Left kidney (tissue), 2 donors: Measurements from ENCODE around the gene CPE. TPM values are rescaled to one million over a fixed set of nuclear protein-coding genes. Genes with fewer than 3 reads are reported as not detected.

Experiments used
- DNase-seq: peaks from one replicate; pipeline ENCODE4 v3.0.0-alpha.2; 2013
- polyA plus RNA-seq: library from polyadenylated mRNA; unstranded; fragments of 120-200 nt; gene quantifications from one replicate; pipeline ENCODE4 v1.2.1, GENCODE V29; 2013; ENCODE audit not compliant: insufficient read length

CPE gene
- polyA plus RNA-seq, 1 donor = 124 TPM

- DNase-seq = no peak
Observed at GRCh38 chr4:165506849-165507248, 128.0 kb downstream of the CPE start.

GRCh38 chr4:165507381-165507780 is 128.6 kb downstream of the CPE start:
- no peak for DNase-seq

DNA sequence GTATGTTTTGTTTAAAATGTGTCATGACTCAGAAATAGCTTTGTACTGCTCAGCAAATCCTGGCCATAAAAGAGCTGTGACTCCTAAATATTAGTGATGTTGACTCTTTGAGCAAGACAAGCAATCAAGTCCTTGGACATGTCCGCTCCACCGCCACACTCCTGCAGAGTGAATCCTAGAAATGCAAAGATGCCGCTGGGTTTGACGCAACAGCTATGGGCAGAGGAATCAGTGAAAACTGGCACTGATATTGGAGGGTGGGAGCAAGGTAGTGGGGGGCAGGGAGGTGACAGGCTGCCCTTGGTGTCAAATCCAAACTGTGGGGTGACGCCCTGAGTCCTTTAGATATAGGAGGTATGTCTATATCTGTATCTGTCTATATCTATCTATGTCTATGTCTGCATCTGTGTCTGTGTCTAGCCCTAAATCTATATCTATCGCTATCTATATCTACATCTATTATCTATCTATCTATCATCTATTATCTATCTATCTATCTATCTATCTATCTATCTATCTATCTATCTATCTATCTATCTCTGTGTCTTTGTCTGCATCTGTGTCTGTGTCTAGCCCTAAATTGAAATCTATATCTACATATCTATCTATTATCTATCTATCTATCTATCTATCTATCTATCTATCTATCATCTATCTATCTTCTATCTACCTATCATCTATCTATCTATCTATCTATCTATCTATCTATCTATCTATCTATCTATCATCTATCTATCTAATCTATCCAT is 129.7 kb downstream of the CPE start:
- no peak for DNase-seq

DNA sequence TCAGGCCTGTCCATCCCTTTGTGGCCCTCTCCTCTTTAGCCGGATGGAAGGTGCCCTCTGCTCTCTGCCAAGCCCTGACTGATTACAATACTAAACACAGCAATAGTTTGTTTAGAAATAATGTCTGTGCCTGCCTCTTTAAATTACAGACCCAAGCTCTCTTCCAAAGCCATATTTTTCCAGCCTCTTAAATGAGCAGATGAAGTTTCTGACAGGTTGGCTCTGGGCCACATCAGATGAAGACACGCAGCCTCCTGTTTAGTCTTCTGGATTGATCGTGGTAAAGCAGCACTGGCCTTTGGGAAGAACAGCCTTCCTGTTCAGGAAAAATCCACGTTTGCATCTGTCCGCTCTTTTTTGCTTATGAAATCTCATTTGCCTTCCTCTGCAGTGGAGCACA is 133.6 kb downstream of the CPE start:
- no peak for DNase-seq

DNA sequence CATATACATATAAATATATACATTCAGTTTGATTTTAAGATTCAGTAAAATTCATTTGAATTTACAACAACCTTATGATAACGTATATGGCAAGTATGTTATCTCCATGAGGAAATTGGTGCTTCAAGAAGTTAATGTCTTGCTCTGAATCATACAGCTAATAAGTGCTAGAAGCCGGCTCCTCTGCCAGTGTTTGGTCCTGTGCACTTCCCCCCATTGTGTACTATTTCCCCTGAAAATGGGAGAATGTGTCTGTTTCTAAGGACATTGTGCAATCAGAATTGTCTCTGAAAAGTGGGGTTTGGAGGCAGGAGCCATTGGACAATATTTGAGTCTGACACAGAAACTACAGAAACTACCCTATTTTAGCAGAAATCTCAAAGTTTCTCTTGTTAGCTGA is 135.9 kb downstream of the CPE start:
- no peak for DNase-seq

DNA sequence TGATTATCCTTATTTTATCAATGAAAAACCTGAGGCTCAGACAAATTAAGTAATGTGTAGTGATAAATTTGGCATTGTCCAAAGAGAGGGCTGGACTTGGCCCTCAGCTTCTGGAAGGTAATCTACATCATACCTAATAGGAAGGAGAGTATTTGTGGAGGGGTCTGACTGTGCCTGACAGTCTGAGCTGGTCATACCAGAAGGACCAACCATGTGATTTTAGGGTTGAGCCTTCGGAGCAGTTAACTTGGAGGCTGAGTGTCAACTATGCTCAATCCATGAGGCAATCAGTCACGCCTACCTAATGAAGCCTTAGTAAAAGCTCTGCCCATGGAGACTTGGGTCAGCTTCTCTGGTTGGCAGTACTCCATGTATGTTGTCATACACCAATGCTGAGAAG is 136.4 kb downstream of the CPE start:
- DNase-seq = no peak

DNA sequence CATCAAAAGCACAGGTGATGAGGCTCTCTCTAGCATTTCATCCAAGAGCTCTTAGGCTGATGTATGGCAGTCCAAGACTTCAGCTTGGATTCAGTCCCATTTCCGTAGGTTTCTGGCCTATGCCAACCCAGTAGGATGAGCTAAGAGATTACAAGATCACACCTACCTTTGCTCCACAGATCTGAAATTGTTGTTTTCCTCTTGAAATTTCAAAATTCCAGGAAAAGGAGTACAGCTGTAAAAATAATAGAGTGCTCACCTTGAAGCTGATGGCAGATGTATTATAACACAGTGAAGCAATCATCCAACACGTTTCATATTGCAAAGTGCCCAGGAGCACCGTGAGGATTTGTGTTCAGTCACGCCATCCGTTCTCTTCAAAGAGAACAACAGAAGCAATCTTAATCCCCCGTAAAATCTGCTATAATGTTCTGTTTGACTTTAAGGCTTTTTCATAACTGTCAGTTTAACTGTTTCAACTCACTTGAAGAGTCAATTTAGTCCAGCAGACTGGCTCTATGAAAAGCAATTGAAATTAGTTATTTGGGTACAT is 137.5 kb downstream of the CPE start:
- DNase-seq = no peak

DNA sequence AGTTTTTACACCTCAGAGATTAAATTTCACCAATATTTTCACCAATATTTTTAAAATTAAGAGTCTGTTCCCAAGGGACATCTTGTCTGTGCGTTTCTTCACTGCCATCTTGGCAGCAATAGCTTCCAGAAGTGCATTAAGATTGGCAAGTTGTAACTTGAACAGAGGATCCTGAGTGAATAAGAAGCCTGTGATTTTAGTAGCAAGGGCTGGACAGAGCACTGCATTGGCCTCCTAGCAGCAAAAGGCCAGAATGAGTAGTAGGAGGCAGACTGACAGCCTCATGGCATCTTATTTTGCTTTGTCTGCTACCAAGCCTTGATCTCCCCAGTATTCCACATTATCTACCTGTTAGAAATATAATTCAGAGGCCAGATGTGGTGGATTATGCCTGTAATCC is 138.4 kb downstream of the CPE start:
- no peak for DNase-seq

DNA sequence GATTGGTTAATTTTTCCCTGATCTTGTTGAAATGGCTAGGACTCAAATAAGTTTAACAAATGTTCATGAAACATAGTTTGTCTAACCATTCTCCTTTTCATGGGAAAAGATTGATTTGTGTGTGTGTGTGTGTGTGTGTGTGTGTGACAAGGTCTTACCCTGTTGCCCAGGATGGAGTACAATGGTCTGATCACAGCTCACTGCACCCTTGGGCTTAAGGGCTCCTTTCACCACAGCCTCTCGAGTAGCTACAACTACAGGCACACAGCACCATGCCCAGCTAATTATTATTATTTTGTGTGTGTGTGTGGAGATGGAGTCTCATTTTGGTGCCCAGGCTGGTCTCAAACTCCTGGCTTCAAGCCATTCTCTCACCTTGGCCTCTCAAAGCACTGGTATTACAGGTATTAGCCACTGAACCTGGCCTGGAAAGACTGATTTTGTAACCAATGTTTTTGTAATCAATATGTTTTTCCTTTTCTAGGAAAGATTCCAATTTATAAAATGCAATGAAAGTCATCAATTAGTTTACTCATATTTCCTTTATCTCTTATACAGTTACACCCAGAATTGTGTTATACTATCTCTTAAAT is 139.3 kb downstream of the CPE start:
- DNase-seq = no peak

- DNase-seq = no peak
Observed at GRCh38 chr4:165518686-165519085, 139.9 kb downstream of the CPE start.

- no peak for DNase-seq
Observed at GRCh38 chr4:165519591-165519990, 140.8 kb downstream of the CPE start.

DNA sequence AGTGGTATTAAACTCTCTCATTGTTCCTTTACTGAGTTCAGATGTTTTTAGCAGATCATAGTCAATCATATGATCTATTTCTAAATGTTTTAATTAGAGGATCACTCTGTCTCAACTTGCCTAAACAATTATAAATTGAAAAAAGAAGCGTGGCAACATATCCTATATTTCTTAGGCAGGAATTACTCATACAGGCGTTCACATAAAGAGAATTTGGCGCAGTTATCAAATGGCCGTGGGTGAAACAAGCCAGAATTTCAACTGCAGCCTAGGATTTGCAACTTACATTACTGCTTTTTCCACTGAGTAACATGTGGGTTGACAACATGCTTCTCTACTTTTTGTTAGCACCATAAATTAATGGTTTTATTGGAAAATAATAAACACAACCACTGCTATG is 141.3 kb downstream of the CPE start:
- DNase-seq = no peak

GRCh38 chr4:165522050-165522449 is 143.2 kb downstream of the CPE start:
- DNase-seq = no peak

DNA sequence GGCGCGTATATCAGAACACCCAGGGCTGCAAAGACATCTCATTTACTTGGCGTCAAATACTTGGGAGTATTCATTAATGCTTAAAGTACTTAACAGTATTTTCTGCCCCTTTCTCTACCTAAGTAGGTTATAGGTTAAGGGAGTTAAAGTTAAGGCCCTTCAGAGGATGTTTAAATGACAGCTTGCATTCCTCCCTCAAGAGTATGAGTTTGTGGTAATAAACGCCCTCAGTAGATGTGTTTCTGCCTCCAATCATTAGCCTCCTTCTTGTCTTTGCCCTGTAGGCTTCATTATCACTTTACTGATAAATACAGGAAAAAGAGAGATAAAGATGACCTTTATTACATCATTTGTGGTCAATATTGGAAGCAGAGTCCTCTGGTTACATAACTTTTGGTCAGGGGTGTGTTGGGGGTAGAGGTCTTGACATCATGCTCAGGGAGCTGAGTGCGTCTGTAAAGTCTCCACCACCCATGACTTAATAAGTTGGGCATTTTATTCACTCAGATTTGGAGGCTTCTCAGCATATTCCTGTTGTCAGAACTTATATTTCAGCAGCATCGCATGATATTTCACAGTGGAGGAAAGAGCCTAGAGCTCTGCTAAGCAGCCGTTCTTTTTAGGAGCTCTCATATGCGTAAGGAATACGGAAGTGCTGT is 145.9 kb downstream of the CPE start:
- no peak for DNase-seq

DNA sequence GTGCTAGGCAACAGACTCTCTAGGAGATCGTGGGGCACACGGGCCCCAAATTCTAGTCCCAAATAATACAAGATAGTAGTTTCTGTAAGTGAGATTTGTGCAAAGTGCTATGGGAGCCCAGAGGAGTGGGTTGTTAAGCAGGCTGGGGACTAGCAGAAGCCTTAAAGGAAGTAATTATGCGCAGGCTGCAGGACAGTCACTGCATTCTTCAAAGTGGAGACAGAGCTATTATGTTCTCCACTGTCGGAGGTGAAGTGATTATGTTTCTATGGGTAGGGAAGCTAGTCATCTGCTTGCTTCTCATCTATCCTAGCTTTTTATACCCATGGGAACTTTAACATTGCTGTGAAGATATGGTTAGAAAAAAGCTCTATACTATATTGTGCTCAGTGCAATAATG is 154.2 kb downstream of the CPE start:
- no peak for DNase-seq

GRCh38 chr4:165537028-165537648 is 158.3 kb downstream of the CPE start:
- peak; percentile 60 for DNase-seq

GRCh38 chr4:165539801-165540200 is 161.0 kb downstream of the CPE start:
- DNase-seq = no peak

DNA sequence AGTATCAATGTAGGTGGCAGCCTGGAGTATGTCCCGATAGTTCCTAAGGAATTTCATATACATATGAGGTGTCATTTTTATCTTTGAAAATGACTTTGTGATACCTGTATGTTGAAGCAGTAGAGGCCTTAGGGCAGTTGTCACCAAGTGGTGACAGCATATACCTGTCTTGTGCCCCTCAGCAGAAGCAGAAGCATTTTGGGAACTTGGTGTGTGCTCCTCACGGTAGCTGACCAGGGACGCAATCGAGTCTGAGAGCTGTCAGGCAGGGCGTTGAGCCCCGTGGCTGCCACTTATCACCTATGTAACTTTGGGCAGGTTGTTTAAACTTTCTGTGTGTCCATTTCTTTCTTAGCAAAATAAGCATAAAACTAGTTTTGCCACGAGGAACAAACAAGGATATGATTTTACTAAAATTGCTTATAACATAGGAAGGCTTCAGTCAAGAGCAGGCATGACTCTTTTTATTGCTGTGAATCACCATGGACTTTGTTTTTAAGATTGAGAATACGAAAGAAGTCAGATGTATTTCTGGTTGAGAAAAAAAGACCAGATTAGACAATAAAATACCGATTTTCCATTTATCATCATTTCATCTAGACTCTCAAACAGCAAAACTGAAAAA is 161.5 kb downstream of the CPE start:
- DNase-seq = no peak

GRCh38 chr4:165541851-165542459 is 163.1 kb downstream of the CPE start:
- no peak for DNase-seq

DNA sequence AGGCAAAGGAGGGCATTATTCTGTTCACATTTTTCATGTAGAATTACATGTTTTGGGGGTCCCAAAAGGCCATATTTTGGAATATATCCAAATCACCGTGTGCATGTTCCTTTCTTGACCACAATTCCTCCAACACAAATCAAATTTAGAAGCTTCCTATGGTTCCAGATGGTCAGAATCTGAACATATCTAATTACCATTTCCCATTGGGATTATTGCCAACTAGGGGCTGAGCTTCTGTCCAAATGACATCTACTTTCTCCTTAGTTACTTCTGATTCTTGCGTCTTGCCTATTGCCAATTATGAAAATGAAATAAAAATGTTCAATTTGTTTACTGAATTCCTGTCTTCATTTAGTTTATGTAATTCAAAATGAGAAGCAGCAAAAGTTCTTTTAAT is 163.7 kb downstream of the CPE start:
- DNase-seq = no peak
